HG03460 (cell line): Measurements from ENCODE around the gene ANKRD18B.
"Not testable (repeated sequence)": the region's sequence is repeated elsewhere in the genome, so short reads cannot be mapped to it uniquely, and the experiment has no call there.

Experiments
- ATAC-seq: cut with Tn5 transposase; IDR thresholded peaks from one replicate; pipeline ENCODE4 v1.9.1; 2021; ENCODE audit not compliant: unreplicated experiment

The ANKRD18B gene

DNA sequence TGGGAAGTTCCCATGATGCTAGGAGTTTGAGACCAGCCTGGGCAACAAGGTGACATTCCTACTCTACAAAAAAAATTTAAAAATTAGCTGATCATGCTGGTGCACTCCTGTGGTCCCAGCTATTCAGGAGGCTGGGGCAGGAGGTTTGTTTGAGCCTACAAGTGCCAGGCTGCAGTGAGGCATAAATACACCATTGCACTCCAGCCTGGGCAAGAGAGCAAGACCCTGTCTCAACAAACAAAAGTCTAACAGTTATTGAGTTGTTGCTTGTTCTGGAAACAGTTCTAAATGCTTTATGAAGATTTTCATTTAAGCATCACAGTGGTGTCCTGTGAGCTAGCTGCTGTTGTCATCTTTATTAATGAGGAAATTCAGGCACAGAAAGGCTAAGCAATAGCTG lies 4.0 kb downstream of the ANKRD18B start:
- not testable (repeated sequence) for ATAC-seq

DNA sequence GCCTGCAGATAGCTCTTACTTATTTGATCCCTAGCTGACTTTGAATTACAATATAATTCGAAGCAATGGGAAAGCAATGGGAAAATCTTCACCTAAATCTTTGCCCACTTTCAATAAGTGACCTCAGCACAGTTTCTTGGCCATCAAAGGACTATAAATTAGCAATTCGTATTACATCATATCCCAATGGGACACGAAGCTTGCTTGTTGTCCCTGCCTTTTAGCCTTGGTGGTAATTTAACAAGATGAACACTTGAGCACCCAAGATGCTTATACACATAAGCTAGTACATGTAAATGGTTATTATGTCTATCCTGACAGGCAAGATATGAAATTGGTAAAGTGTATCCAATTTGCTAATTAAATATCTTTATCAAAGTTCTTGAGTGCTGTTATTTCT lies 9.9 kb downstream of the ANKRD18B start:
- not testable (repeated sequence) for ATAC-seq

DNA sequence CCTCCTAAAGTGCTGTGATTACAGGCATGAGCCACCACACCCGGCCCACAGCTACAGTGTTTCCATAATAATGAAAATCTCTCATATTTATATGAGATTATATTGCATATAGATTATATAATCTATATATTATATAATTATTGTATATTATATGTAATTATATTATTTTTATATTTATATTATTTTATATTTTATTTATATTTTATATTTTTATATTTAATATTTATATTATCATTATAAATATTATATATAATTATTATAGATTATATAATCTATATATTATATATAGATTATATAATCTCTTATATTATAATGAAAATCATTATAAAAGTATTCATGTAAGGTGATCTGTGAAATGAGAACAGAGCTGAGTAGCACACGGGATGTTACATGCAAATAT lies 11.5 kb downstream of the ANKRD18B start:
- ATAC-seq: no peak

DNA sequence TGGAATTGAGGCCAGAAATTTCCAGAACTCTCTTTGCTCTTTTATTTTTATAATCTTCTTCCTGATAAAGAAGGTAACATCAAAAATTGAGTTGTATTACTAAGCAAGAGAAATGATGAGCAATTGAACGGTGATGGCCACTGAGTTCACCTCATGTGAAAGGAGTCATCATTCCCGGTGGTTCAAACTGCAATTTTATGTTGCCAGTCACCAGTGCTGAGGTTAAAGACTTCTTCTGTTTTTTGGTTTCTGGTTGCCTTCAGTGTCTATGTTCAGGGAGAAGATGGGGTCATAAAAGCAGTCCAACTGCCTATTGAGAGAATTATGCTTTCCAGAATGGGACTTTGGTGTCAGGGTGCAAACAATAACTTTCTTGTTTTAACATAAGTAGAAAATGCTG lies 19.4 kb downstream of the ANKRD18B start:
- ATAC-seq: not testable (repeated sequence)

DNA sequence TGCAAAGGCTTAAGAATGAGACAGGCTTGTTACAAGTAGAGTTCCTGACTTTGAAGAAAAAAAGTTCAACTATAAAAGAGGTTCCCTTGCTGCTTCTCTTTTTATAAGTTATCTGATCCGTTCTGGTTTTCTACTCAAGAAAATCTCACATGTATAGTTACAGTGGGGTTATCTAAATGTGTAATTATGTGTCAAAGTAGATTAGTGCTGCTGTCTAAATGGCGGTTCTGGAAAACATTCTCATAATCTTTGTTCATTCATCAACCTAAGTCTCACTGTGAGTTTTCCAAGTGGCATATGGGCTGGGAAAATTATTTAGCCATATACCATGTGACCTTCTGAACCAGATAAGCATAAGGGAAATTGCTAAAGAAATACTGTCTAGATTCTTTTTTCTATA lies 21.7 kb downstream of the ANKRD18B start:
- not testable (repeated sequence) for ATAC-seq

DNA sequence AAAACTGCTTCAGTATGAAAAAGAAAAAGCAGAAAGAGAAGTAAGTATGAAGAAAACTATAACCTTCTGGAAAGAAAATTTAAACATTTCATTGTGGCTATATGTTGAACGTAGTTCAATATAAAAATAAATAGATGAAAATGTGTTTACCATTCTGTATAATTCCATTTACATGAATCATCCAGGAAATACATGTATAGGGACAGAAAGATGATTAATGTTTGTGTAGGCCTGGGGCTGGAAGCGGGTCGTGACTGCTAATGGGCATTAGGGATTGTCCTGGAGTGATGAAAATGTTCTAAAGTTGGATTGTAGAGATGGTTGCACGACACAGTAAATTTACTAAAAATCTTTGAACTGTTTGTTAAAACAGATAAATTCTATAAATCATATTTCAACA lies 24.8 kb downstream of the ANKRD18B start:
- ATAC-seq: not testable (repeated sequence)

DNA sequence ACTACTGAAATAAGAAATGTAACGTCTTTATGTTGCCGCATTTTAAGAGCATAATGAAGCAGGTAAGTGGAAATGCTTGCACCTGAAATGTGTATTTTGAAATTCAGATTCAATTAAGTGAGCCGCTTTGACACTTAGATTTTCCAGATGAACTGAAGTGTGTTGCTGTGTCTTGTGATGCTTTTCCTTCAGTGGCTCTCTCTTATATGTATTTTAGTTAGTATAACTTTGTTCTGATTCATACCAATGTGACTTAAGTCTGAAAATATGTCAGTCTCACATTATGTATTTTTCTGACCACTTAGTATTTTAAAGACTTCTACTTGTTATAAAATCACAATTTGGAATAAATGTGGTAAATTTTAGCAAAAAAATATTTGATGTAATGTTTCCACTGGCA lies 25.4 kb downstream of the ANKRD18B start:
- ATAC-seq: not testable (repeated sequence)

DNA sequence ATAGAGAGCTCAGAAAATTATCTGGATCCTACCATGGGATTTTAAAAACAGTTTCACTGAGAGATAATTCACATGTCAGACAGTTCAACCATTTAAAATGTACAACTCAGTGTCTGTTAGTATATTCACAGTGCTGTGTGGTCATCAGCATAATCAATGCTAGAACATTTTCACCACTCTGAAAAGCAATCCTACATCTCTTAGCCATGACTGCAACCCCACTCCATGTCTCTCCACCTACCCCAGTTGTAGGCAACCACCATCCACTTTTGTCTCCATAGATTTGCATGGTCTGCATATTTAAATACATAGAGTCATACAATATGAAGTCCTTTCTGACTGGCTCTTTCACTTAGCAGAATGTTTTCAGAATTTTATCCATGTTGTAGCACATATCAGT lies 27.1 kb downstream of the ANKRD18B start:
- ATAC-seq: not testable (repeated sequence)

DNA sequence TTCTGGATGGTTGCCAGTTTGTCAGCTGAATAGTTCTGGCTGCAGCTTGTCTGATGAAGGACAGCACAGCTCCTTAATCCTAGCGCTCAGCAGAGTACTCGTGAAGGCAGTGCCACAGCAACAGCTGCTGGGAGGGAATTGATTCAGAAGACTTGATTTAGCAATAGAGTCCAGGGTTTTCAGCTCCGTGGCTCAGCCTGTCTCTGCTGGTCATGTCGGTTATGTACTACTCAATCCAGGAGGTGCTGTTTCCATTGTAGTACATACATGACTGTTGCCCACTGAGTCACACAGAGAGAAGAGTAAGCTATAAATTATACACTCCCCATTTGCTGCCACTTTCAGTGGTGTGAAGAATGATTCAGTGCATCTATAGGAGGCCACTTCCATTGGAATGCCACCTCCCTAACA lies 28.3 kb downstream of the ANKRD18B start:
- not testable (repeated sequence) for ATAC-seq

DNA sequence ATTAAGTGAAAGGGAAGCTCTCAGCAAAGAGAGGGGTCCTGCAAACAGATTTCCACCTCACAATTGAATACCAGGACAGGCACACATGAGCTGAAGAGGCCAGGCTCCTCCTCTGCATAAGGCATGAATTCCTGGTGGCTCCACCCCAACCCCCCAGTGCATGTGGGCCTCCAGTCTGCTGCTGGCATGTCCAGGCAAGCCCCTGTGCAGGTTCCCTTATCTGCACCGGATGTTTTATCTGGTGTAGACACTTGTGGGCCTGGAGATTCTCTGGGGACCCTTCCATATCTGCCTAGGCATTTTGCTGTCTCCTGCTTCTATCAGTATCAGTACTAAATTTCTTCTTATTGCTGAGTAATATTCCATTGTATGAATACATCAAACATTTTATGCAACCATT lies 36.2 kb downstream of the ANKRD18B start:
- not testable (repeated sequence) for ATAC-seq

DNA sequence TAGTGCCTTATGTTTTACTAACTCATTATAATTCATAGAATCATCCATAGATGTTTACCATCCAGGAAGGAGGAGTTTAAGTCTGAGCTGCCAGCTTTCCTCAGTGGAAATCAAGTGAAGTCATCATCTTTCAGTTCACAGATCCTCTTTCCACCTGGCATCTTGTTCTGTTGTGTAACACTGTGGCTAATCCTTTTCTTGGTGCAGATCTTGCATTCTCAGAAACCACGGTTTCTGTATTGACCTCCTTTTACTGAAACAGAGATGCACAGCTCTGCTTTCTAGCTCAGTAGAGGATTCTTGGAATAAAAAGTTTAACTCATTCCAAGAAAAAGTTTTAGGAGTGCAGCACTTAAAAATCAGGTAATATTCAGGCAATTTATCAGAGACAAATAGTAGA lies 38.1 kb downstream of the ANKRD18B start:
- ATAC-seq: not testable (repeated sequence)

DNA sequence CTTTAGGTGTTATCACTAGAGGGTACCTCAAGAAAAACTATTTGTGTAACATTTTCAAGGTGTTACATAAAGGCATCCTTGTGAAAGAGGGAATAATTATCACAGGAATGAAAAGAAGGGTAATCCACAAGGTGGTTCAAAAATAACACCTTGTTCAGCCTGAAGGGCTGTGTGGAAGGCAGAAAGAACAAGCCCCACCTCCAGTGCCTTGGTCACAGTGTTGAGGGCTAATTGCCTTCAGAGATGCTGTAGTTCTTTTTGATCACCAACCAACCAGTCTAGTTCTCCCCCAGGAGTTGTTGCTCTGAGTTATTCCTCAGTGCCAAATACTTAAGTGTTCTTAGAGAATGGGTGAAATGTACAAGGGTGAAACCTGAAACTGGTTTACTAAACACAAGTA lies 43.7 kb downstream of the ANKRD18B start:
- ATAC-seq: not testable (repeated sequence)

DNA sequence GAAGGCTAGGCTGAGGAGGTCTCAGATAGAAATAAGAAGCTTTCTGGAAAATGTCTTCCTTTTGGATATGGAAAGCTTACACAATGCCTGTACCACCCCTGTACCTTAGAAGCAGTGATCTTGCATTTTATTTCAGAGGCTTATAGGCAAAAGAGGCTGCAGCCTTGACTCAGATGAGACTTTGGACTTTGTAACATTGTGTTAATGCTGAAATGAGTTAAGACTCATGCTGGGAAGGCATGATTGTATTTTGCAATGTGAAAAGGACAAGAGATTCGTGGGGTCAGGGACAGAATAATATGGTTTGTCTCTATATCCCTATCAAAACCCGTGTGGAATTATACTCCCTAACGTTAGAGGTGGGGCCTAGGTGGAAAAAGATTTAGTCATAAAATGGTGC lies 53.7 kb downstream of the ANKRD18B start:
- ATAC-seq: not testable (repeated sequence)

DNA sequence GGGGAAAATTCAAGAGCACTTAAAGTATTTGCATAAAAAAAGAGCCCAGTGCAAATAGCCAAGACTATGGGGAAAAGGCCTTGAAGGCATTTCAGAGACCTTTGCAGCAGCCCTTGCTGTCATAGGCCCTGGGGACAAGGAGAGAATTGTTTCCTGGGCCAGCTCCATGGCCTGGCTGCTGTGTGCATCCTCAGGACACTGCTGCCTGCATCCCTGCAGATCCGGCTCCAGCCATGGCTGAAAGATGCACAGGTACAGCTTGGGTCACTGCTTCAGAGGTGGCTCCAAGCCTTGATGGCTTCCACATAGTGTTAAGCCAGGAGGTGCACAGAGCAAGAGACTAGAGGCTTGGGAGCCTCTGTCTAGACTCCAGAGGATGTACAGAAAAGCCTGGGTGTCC lies 55.9 kb downstream of the ANKRD18B start:
- not testable (repeated sequence) for ATAC-seq

DNA sequence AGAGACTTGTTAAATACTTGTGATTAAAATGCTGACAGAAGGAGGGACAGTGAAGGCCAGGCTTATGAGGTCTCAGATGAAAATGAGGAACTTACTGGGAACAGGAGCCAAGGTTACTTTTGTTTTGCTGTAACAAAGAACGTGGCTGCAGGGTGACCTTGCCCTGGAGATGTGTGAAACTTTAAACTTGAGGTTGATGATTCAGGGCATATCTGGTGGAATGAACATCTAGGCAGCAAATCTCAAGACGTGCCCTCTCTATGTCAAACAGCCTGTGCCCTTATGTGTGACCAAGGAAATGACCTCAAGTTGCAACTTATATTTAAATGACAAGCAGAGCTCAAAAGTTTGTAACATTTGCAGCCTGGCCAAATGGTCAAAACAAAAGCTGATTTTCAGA lies 58.6 kb downstream of the ANKRD18B start:
- ATAC-seq: not testable (repeated sequence)

DNA sequence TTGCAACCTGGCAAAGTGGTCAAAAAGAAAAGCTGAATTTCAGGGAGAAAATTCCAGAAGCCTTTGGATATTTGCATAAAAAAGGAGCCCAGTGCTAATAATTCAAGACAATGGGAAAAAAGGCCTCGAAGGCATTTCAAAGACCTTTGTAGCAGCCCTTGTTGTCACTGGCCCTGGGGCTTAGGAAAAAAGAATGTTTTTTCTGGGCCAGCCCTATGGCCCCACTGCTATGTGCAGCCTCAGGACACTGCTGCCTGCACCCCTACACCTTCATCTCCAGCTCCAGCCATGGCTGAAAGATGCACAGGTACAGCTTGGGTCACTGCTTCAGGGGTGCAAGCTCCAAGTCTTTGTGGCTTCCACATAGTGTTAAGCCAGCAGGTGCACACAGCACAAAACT lies 62.1 kb downstream of the ANKRD18B start:
- not testable (repeated sequence) for ATAC-seq

DNA sequence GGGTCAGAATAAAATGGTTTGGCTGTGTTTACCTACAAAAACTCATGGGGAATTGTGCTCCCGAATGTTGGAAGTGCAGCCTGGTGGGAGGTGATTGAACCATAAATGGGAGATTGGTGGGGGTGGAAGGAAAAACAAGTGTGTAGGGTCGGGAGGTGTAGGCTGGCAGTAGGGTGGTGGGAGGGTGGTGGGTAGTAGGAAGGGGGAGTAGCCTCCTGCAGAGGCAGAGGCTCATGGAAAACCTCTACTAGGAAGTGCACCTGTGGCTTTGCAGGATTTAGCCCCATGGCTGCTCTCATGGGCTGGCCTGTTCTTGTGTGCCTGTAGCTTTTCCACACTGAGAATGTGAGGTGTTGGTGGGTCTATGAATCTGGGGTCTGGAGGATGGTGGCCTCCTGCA lies 63.7 kb downstream of the ANKRD18B start:
- not testable (repeated sequence) for ATAC-seq

DNA sequence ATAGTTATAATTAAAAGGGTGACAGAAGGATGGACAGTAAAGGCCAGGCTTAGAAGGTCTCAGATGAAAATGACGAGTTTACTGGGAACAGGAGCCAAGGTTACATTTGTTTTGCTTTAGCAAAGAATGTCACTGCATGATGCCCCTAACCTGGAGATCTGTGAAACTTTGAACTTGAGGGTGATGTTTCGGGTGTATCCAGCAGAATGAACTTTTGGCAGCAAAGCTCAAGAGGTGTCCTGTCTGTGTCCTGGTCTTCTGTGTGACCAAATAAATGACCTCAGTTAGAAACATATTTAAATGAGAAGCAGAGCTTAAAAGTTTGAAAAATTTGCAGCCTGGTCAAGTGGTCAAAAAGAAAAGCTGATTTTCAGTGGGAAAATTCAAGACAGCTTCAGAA lies 64.8 kb downstream of the ANKRD18B start:
- ATAC-seq: not testable (repeated sequence)

DNA sequence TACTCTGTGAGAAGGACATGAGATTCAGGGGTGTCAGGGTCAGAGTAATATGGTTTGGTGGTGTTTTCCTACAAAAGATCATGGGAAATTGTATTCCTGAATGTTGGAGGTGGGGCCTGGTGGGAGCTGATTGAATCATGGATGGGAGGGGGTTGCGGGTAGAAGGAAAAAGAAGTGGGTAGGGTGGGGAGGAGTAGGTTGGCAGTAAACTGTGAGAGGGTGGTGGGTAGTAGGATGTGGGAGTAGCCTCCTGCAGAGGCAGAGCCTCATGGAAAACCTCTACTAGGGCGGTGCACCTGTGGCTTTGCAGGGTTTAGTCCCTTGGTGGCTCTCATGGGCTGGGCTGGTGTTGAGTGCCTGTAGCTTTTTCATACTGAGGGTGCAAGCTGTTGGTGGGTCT lies 66.8 kb downstream of the ANKRD18B start:
- ATAC-seq: not testable (repeated sequence)

DNA sequence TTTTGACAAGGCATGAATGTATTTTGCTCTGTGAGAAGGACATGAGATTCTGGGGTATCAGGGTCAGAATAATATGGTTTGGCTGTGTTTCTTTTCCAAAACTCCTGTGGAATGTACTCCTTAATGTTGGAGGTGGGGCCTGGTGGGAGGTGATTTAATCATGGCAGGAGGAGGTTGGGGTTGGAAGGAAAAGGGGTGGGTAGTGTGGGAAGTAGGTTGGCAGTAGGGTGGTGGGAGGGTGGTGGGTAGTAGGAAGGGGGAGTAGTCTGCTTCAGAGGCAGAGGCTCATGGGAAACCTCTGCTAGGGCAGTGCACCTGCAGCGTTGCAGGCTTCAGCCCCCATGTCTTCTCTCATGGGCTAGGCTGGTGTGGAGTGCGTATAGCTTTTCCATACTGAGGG lies 72.9 kb downstream of the ANKRD18B start:
- not testable (repeated sequence) for ATAC-seq

DNA sequence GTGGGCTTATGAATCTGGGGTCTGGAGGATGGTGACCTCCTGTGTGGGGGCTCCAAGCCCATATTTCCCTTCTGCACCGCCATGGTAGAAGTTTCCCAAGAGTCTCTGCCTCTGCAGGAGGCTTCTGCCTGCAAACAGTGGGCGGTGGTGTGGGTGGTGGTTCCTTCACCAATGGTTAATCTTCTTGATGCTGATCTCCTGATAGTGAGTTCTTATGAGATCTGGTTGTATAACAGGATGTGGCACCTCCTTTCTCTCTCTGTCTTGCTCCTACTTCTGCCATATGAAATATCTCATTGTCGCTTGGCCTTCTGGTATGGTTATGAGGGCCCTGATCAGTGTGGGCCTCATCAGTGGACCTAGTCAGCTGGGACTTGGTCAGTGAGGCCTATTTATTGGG lies 73.3 kb downstream of the ANKRD18B start:
- not testable (repeated sequence) for ATAC-seq

DNA sequence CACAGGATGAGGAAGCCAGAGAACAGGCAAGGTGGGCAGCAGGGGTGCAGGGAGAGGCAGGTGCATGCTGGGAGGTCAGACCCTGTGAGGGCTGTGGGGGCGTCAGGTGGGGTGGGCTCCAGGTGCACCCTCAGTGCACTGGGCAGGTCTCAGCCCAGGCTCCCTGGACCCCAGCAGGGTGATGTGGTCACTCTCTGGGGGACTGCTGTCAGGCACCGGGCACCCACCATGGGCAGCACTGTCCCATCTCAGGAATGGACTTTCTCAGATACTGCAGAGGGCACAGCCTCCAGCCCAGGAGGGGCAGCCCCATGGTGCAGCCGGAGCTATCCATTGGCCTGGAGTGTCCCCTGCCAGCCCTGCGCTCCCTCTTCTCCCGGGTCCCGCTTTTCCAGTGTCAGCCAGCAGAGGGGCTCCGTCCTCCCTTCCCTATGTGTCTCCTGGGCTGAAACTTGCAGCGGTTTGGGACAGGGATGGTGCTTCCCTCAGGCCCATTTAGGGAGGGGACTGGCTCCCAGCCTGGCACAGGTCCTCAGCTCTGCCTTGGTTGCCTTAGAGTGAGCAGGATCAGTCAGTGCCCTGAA lies 74.8 kb downstream of the ANKRD18B start:
- ATAC-seq: not testable (repeated sequence)

DNA sequence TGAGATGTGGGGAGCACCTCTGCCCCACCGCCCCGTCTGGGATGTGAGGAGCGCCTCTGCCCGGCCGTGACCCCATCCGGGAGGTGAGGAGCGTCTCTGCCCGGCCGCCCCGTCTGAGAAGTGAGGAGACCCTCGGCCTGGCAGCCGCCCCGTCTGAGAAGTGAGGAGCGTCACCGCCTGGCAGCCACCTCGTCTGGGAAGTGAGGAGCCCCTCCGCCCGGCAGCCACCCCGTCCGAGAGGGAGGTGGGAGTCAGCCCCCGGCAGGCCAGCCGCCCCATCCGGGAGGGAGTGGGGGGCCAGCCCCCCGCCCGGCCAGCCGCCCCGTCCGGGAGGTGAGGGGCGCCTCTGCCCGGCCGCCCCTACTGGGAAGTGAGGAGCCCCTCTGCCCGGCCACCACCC lies 76.9 kb downstream of the ANKRD18B start:
- not testable (repeated sequence) for ATAC-seq
